ENCODE measurements around the gene KPTN. TPM values are rescaled to one million over a fixed set of nuclear protein-coding genes. Genes with fewer than 3 reads are reported as not detected.

The KPTN gene
- total and polyA plus RNA-seq, 4 donors: 2.3 to 6.0 (median 4.0) TPM

- no peak overlapping the region for H3K4me3 ChIP-seq (ENCODE audit: low read depth in 1 of 3, low read length in 3 of 3)
- H3K9ac ChIP-seq (ENCODE audit: low read depth in 1 of 2, low read length in 2 of 2): no peak overlapping the region
- H3K27me3 ChIP-seq (ENCODE audit: control insufficient read depth in 4 of 4, insufficient read depth in 4 of 4, low read length in 3 of 4): no peaks in the 10 kb centered on the region
- H3K4me1 ChIP-seq (ENCODE audit: control insufficient read depth in 4 of 4, insufficient read depth in 4 of 4, low read length in 3 of 4): peaks cover 0 to 3% (median 1%) of the 10 kb centered on the region in 4 donors
- WGBS: 68% methylated on average over 20 of the region's 20 CpGs
- DNase-seq (ENCODE audit: low spot score): no peak
- no peak for TF ChIP-seq SP1 (IDR thresholded peaks at IDR 0.05)
- no peak for TF ChIP-seq CTCF (IDR thresholded peaks at IDR 0.05; ENCODE audit: low read depth, low read length, missing input control)
- TF ChIP-seq FOXA1 (IDR thresholded peaks at IDR 0.05): no peak
- TF ChIP-seq HNF4A (conservative IDR thresholded peaks at IDR 0.05): no peak
- no peak for TF ChIP-seq RXRA (IDR thresholded peaks at IDR 0.05)
- TF ChIP-seq GABPA (IDR thresholded peaks at IDR 0.05 in 1 of 2, conservative IDR thresholded peaks at IDR 0.05 in 1 of 2): no peak
- no peak for TF ChIP-seq EGR1 (IDR thresholded peaks at IDR 0.05; ENCODE audit: low read depth in 2 of 2)
- no peak for TF ChIP-seq HNF4G (IDR thresholded peaks at IDR 0.05)
- no peak for TF ChIP-seq ATF3 (IDR thresholded peaks at IDR 0.05)
- TF ChIP-seq REST (IDR thresholded peaks at IDR 0.05): no peak
- no peak for TF ChIP-seq RAD21 (IDR thresholded peaks at IDR 0.05)
- TF ChIP-seq JUND (IDR thresholded peaks at IDR 0.05): no peak
- no peak for TF ChIP-seq MAX (IDR thresholded peaks at IDR 0.05)
- no peak for TF ChIP-seq FOXA2 (IDR thresholded peaks at IDR 0.05)
- TF ChIP-seq YY1 (IDR thresholded peaks at IDR 0.05): no peak
- no peak for TF ChIP-seq NR2F2 (IDR thresholded peaks at IDR 0.05)
- TF ChIP-seq, protein P1, sequence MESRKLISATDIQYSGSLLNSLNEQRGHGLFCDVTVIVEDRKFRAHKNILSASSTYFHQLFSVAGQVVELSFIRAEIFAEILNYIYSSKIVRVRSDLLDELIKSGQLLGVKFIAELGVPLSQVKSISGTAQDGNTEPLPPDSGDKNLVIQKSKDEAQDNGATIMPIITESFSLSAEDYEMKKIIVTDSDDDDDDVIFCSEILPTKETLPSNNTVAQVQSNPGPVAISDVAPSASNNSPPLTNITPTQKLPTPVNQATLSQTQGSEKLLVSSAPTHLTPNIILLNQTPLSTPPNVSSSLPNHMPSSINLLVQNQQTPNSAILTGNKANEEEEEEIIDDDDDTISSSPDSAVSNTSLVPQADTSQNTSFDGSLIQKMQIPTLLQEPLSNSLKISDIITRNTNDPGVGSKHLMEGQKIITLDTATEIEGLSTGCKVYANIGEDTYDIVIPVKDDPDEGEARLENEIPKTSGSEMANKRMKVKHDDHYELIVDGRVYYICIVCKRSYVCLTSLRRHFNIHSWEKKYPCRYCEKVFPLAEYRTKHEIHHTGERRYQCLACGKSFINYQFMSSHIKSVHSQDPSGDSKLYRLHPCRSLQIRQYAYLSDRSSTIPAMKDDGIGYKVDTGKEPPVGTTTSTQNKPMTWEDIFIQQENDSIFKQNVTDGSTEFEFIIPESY (IDR thresholded peaks at IDR 0.05): no peak
- no peak for TF ChIP-seq TAF1 (conservative IDR thresholded peaks at IDR 0.05)
- H3K27ac ChIP-seq (ENCODE audit: low read depth in 1 of 2, low read length in 2 of 2): no peak overlapping the region
- H3K9me3 ChIP-seq (ENCODE audit: control insufficient read depth in 4 of 4, low read length in 3 of 4): no peaks in the 10 kb centered on the region
- no peaks in the 10 kb centered on the region for H3K36me3 ChIP-seq (ENCODE audit: control insufficient read depth in 4 of 4, insufficient read depth in 3 of 4, low read depth in 1 of 4, low read length in 3 of 4)
Observed at GRCh38 chr19:47521473-47522180, 37.6 kb upstream of the KPTN start.

Measured in liver (tissue), 9 donors.